Measurements from ENCODE around the gene ARHGAP27.

ARHGAP27 gene

DNA sequence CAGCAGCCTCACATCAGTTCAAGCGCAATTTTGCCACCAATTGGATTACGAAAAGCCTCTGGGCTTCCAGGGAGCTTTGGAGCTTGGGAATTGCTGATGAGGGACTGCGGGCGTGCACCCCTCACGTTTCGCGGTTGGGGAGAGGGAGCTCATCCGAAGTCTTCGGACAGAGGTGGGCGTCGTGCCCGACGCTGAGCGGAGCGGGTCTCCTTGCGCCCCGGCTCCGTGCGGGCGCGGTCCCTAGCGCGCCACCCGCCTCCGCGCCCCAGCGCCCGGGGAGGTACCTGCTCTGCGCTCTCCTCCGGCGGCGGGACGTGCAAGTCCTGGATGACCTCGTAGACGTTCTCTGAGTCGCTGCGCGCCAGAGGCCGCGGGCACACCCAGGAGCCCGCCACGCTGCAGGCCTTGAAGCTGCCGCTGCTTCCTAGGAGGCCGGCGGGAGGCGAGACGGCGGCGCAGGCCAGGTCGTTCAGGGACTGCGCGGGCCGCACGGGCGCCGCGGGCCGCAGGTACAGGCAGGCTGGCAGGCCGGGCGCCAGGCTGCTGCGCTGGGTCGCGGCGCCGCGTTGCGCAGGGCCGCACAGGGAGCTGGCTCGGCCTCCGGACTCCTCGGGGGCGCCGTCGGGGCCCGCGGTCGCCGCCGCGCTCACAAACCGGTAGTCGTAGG, 3.2 kb downstream of the ARHGAP27 start:
- DNase-seq = no peak

DNA sequence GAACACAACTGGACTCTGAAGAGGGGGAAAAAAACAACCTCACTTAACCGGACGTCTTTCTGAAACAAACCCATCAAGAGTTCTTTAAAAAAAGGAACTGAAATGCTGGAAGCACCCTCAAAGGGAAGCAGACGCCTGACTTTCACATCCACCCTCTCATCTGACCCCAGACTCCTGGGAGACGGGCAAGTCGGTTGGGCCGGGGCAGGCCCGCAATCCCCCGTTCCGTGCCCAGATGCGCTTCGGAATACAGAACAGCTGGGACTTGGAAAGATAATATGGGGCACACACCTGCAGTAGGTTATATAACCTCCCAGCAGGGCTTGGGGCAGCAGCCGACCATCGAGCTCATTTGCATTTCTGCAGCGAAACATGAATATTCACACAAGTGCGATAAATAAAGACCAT, 3.7 kb downstream of the ARHGAP27 start:
- DNase-seq = no peak

DNA sequence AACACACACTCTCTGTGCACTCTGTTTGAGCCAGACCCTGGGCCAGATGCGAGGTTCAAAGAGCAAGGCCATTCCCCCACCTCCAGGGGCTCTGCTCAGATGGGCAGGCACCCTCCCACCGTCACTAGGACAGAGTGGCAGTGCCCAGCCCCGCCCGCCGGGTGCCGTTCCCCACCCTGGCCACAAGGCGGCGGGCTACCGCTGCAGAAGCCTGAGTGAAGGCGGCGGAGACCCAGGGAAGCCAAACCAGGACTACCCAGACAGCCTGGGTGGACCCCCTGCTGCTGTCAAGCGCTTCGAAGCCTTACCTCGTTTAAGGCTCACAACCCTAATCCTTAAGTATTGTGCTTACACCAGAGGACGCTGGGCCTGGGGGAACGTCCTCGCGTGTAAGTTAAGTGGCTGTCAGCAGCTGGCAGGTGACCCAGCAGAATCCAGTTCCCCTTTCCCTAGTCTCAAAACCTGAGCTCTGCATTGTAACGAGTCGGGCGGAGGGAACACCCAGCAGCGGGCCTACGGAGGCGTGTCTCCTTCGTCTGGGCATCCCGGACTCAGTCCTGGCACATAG, 4.5 kb downstream of the ARHGAP27 start:
- DNase-seq = peak; percentile 88

DNA sequence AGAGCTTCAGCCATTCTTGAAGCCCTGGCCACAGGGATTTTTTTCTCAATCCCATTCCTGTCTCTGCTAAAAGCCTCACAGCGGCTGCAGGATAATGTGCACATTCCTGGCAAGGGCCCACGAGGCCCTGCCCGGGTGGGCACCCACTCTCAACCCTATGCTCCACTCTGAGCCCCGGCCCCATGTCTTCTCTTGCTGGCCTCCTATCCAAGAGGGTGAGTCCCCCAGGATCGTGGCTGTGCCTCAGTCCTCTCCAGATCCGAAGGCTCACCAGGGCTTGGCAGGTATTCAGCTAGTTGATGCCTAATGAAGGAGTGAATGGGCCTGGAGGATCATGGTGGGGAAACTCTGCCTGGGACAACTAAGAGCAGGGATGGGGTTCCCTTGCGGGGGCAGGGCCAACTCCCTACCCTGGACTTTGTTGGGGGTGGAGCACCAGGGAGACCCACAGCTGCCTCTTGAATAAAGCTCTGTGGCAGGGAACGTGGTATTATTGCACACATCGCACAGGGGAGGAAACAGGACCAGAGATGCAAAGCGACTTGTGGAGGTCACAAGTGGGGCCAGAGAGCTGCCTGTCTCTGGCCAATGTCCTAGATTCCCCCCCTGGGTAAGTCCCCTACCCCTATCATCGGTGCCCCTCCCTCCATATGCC, 5.4 kb downstream of the ARHGAP27 start:
- DNase-seq = no peak

DNA sequence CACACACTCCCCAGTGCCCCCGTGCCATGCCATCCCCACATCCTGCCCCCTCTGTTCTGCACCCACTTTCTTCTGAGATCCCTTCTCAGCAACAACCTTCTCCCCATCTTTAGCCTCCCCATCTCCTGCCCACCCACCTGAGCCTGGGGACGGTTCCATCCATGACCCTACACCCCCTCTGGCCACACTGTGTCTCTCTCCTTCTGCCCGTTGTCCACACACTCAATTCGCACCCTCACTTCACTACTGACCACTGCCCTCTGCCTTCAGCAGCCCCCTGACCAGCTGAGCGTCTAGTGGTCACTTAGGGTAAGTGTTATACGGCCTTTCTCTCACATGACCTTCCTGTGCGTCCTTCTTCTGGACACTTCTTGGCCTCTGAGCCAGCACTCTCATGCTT, 6.1 kb downstream of the ARHGAP27 start:
- no peak for DNase-seq

DNA sequence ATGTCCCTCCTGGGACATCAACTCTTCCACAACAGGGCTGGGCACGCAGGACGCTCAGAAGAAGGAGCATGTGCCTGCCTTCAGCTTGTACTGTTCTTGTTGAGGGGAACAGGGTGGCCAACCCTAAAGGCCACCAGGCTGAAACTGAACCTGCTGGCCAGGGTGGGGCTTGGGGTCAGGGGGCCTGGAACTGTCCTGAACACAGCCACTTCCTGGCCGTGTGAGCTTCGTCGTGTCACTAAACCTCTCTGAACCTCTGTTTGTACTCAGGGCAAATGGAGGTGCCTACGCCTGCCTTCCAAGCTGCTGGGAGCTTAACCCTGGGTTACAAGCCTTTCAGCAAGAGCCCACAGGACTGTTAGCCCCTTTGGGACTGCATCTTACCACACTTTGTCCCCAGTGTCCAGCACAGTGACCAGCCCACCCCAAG, 6.7 kb downstream of the ARHGAP27 start:
- no peak for DNase-seq

DNA sequence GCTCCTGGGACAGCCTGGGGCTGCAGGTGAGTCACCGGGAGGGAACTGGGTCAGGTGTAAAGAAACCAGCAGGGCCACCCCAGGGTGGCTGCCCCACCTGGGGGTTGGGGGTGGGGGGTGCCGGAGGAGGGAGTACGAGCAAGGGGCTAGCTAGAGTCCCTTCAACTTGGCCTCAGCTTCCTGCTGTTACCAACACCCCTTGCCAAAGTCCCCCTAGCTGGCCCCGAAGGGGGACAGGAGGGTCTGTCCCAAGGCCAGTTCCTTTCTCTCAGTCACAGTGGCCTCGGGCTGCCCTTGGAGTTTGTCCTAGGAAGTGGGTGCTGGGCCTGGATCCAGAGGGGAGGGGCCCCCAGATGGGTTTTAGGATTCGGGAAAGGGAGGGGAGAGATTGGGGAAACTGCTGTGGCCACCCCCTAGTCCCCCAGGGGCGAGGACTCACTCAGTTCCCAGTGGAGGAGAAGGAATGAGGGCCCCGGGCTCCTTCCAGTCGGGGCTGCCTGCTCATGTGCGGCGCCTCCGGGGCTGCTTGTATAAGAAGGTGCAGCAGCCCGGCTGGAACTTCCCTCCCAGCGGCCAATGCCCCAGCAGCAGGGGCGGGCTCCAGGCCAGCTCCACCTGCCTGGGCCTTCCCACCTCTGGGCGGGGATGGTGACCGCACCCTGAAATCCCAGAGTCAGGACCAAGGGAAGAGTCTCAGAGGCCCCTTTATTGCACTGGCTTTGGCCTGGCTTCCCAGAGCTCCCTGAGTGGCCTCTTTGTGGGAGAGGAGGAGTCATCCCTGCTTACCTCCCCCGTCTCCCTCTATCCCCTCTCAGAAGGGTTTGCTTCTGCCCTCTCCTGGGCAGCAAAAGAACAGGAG, 7.3 kb downstream of the ARHGAP27 start:
- no peak for DNase-seq

DNA sequence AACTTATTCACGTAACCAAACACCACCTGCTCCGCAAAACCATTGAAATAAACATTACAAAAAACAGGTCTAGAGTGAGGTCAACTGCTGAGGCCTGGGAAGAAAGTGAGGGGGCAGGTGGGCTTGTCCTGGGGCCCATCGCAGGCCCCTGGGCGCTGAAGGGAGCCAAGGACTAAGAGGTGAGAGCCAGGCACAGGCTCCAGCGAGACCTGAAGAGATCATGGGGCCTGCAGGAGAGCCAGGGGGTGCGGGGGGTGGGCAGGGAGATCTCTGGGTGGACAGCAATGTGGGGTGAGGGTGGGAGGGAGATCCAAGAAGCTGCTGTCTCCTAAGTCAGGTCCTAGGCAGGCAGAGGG, 7.9 kb downstream of the ARHGAP27 start:
- no peak for DNase-seq

DNA sequence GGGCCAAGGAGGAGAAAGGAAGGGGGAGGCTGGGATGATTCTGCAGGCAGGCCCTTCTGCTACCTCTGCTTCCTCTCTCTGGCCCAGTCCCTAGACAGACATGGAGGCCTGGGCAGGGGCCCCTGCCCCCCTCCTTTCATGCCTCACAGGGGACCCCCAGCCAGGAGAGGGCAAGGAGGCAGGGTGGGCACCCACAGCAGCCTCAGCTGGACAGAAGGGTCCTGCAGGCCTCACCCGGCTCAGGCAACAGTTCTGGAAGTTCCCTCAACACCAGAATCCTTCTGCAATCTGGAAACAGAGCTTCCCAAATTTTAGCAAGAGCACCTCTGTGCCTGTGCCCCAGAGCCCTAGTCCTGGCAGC, 8.7 kb downstream of the ARHGAP27 start:
- DNase-seq = no peak

DNA sequence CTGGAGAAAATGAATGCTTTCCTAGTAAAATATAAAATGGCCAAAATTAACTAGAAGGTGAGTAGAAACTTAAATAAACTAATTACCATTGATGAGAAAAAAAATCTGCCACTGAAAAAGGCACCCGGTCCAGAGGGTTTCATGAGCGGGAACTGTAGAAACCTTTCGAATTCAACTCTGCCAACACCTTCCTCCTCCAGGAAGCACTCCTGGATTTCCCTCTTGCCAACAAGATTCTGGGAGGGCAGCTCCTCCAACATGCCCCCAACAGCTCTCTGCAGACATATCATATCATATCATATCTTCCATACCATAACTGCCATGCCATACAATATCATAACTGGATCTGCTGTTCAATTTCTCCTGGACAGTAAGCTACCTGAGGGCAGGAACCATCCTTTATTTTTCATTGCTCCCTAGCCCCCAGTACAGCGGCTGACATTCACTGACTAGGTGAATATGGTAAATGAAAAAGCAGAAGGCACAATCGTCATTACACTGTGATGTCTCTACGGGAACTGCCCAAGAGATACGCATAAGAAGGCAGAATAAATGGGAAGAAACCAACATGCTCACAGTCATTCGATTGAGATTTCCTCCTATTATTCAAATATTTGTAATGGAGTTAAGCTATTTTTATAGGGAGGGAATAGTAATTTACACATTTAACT, 9.2 kb downstream of the ARHGAP27 start:
- DNase-seq = no peak

DNA sequence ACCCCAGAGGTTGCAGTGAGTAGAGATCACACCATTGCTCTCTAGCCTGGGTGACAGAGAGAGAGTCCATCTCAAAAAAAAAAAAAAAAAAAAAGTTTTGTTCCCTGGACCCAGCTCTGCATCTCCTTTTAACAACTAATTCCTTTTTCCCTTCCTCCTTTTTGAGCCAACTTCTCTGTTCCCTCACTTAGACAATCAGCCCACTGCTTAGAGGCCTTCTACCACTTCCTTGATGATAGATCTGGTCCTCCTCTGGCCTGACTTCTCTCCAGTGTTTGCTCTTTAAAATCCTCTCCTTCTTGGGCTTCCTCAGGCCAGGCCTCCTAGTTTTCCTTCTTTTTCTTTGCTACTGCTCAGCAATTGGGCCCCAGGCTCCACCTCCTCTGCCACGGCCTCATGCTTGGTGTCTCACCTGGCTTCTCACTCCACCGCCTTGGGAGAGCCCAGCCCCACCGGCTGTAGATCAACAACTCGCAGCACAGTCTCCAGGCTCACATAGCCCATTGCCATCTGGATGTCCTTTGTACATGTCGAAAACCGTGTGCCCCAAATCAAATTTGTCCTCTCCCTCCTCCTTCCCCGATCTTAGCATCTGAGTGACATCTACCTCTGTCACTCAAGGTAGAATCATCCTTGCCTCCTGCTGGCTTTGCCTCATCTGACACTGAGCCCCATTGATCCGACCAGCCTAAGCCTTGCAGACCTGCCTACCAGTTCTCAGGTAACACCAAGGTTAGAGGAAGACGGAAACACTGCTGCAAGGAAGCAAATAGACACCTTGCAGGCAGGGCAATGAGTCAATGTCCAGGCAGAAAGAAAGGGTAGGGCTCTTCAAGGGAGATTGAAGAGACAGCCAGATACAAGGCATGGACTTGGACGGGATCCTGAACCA, 17.4 kb downstream of the ARHGAP27 start:
- no peak for DNase-seq

DNA sequence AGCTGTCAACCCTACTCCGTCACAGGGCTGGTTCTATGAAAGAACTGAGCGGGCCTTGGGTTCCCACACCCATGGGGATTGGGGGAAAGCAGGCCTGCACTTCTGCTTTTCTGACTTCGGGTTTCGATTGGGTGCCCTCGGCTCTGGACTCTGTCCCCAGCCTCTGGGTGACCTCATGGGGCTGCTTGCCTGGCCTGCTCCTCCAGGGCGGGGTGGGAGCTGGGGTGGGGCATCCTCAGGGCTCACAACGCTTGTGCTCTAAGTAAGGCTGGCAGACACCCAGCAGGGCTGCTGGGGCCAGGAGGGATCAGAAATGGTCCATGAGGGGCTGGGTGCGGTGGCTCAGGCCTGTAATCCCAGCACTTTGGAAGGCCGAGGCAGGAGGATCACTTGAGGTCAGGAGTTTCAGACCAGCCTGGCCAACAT, 19.2 kb downstream of the ARHGAP27 start:
- no peak for DNase-seq

DNA sequence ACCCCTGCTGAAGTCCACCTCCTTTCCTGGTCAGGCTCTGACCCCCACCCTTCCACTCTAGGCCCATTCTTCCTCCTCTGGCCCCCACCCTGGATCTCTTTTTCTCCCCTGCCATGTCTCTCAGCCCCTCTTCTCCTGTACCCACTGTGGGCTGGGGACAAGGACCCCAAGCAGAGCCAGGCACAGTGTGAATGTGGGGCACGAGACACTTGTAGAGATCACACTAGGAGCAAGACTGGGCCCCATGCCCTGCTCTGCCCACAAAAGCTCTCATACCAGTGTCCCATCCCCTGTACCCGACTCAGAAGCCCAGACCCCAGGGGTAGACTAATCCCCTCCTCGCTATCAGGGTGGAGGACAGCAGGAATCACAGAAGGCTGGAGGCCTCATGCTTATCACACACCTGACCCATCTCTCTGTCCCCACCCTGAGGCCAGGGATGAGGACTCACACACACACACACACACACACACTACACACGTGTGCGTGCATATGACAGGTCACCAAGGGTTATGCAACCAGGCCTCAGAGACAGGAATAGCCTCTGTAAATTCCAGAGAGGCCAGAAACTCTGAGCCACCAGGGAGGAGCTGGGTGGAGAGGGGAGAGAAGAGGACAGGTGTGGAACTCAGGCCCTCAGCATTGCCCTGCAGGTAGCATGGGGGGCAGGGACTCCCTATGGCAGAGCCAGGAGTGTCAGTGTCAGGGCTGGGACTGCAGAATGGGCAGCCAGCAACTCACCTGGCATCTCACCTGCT, 21.1 kb downstream of the ARHGAP27 start:
- DNase-seq = no peak

DNA sequence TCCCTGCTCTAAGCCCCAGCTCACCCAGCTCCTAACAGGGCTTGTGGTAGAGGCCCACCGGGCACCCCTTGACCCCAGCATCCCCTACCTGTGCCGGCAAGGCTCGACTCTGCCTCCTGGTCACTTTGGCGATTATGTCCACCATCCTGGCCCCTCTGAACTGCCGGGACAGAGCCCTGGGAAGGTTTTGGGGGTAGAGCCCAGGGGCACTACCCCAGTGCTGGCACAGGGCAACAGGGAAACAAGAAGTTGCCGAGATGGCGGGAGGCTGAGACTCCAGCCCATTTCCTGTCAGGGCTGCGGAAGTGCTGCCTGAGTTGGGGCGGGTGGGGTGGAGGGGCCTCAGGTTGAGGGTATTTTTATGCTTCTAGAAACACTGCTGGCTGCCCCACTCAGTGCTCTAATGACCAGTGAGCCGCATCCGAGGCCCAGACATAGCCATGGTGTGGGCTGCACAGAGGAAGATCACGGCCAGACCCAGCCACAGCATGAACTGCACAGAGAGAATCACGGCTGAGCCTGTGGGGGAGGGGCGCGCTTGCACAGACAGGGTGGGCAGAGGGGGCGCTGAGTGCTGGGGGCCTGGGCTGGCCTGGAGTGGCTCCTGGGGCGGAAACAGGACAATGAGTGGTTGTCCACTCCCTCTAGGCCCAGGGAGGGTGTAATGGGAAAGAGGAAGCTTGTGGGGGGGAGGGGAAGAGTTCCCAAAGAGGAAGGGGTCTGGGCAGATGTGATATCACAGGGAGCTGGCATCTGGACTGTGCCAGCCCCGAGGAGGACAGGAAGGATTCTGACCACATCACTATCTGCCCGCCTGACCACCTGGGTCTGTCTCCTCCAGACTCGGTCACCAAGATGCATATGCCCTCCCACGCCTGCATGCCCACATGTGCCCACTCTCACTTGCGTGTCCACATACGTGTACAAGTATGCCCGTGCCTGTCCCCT, 22.3 kb downstream of the ARHGAP27 start:
- peak; percentile 62 for DNase-seq

DNA sequence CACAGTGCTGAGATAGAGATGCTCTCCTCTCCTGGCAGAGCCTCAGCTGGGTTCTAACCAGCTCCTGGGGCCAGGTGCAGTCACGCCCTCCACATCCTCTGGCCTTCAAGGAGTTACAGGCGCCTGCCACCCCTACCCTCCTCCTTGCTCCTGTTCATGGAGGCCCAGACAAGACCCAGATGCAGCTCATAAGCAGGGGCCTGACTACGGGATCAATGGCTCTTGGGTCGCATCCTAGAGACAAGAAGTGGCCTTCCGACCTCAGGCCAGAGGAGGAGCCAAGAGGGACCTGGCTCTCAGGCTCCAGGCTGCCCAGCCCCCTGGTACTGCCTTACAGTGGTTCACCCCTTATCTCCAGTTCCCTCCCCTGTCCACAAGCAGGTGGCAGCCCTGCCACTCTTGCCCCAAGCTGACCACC, 23.0 kb downstream of the ARHGAP27 start:
- DNase-seq = peak; percentile 48

DNA sequence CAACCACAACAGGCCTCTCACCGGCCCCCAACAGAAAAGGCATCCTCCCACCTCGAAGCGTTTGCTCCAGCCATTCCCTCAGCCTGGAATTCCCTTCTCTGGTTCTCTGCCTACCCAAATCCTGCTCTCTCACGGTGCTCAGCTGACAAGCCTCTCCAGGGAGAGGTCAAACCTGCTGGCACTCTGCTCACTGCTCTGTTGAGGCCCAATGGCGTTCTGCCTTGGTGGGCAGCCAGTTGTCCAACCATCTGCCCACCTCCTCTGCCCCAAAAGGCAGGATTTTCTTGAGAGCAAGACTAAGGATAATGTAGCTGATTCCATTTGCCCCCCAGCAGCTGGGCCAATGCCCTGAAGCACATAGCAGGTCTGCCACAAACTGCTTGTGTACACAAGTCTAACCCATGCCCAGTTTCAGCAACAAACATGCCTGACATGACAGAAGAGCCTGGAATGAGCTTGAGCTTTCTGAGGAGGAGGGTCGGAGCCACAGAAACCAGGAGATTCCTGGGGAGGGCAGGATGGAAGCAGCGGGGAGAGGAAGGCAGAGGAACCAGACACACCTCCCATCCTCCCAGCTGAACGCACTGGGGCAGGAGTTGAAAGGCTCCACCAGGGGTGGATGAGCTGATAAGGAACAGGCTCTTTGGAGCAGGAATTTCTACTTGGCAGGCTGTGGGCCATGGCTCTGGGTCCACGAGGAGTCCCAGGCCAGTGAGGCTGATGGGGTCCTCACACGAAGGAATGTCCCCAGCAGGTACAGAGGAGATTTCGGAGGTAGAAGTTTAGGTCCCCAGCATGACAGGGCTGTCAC, 23.9 kb downstream of the ARHGAP27 start:
- DNase-seq = no peak

DNA sequence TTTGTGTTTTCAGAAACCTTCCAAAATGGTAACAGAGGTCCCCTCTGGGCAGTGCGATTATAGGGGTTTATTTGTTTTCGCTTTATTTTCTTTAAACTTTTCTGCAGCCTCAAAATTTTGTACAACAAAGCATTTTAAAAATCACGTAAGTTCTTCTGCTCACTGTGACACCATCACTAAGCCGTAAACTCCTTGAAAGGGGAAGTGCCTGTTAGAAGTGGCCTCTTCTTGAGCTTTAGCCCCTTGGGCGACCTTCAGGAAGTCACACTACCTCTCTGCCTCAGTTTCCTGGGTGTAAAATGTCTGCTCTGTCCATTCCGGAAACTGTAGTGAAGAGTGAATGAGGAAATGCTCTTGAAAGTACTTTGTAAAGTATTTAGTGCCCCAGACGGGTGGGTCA, 26.6 kb downstream of the ARHGAP27 start:
- no peak for DNase-seq

DNA sequence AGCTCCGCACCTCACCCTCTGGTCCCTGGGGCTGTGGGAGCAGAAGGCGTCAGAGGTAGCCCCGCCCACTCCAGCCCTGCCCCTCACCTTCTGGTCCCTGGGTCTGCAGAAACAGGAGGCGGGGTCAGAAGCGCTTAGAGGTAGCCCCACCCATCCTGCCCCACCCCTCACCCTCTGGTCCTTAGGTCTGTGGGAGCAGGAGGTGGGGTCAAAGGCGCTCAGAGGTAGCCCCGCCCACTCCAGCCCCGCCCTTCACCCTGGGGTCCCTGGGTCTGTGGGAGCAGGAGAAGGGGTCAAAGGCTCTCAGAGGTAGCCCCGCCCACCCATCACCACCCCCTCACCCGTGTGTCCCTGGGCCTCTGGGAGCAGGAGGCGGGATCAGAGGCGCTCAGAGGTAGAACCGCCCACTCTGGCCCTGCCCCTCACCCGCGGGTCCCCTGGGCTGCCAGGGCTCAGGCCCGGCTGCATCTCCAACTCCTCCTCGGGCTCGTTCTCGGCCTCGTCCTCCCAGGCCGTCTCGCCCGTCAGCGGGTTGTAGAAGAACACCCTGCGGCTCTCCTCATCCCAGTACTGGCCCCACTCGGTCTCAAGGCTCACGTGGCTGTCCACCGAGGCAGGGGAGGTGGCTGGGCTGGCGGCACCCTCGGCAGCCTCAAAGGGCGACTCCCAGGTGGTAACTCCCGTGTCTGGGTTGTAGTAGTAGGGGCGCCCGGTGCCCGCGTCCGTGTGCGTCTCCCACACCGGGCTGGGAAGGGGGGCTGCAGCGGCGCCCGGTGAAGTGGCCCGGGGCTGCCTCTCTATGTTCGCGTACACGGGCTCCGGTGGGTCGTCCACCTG, 27.2 kb downstream of the ARHGAP27 start:
- no peak for DNase-seq

Measured in activated CD4-positive, CD25-positive, alpha-beta regulatory T cell treated with anti-CD3 and anti-CD28 coated beads, Interleukin-2, amount 50 U/mL, for 72 hours (primary cell).